GM12892 (cell line): Measurements from ENCODE around the gene IQCE.

Source experiments
- POLR2A ChIP-seq: IDR thresholded peaks from 2 replicates; pipeline ENCODE4 v1.6.1; 2011; ENCODE audit warnings: low read depth, low read length, control low read depth
- POLR2AphosphoS5 ChIP-seq: IDR thresholded peaks from 2 replicates; pipeline ENCODE4 v1.6.1; 2011; ENCODE audit warnings: low read depth, low read length, control low read depth
- TAF1 ChIP-seq: IDR thresholded peaks from 2 replicates; pipeline ENCODE4 v1.6.1; 2011; ENCODE audit warnings: low read depth, mild to moderate bottlenecking, control low read depth, low read length, borderline replicate concordance

DNA sequence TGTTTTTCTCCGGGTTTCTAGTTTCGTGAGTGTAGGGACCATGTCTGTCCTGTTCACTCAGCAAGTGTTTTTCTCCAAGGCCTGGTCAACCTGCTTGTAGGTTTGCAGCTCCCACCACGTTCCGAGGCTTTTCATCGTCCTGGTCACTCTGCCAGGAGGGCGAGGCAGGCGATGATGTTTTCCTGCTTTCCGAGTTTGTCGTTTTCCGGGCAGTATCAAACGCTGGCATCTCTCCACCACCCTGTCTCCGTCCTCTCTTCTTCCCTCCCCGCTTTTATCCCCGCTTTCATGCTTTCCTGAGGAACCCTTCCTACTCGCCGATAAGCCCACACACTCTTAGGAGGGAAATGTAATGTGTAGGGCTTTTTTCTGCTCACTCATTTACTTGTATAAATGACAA, 11.2 kb downstream of the IQCE start:
- TF ChIP-seq POLR2A, result no peak
- TF ChIP-seq POLR2AphosphoS5, result no peak
- no peak for TF ChIP-seq TAF1
